NCI-H748 treated with DMSO at 0.1 percent for 48 hours (cell line): ENCODE results near the gene MYO1D.

ENCODE experiments used
- DNase-seq: peaks from one replicate; lab custom pipeline; 2025; lab: John Stamatoyannopoulos, UW

MYO1D gene

GRCh38 chr17:32815460-32815859 lies 61.5 kb downstream of the MYO1D start:
- DNase-seq: no peak

GRCh38 chr17:32814836-32815235 lies 62.1 kb downstream of the MYO1D start:
- no peak for DNase-seq

GRCh38 chr17:32813021-32813420 lies 63.9 kb downstream of the MYO1D start:
- no peak for DNase-seq

- no peak for DNase-seq
Observed at GRCh38 chr17:32810690-32811089, 66.2 kb downstream of the MYO1D start.

GRCh38 chr17:32807577-32807976 lies 69.3 kb downstream of the MYO1D start:
- DNase-seq: no peak

- DNase-seq: no peak
Observed at GRCh38 chr17:32806646-32807045, 70.3 kb downstream of the MYO1D start.

- no peak for DNase-seq
Observed at GRCh38 chr17:32805029-32805976, 71.6 kb downstream of the MYO1D start.

GRCh38 chr17:32803544-32803943 lies 73.4 kb downstream of the MYO1D start:
- no peak for DNase-seq

GRCh38 chr17:32802306-32802705 lies 74.6 kb downstream of the MYO1D start:
- DNase-seq: no peak

GRCh38 chr17:32801641-32802040 lies 75.3 kb downstream of the MYO1D start:
- DNase-seq: no peak

GRCh38 chr17:32801193-32801592 lies 75.7 kb downstream of the MYO1D start:
- DNase-seq: no peak

- DNase-seq: no peak
Observed at GRCh38 chr17:32798938-32799337, 78.0 kb downstream of the MYO1D start.

- no peak for DNase-seq
Observed at GRCh38 chr17:32795339-32795979, 81.5 kb downstream of the MYO1D start.

GRCh38 chr17:32794533-32795246 lies 82.2 kb downstream of the MYO1D start:
- DNase-seq: no peak

GRCh38 chr17:32793841-32794240 lies 83.1 kb downstream of the MYO1D start:
- DNase-seq: no peak

- DNase-seq: no peak
Observed at GRCh38 chr17:32792207-32792606, 84.7 kb downstream of the MYO1D start.

GRCh38 chr17:32786169-32786568 lies 90.8 kb downstream of the MYO1D start:
- no peak for DNase-seq

GRCh38 chr17:32784113-32784512 lies 92.8 kb downstream of the MYO1D start:
- DNase-seq: no peak

GRCh38 chr17:32783602-32784001 lies 93.3 kb downstream of the MYO1D start:
- DNase-seq: peak; percentile 57

GRCh38 chr17:32780721-32781120 lies 96.2 kb downstream of the MYO1D start:
- no peak for DNase-seq

- DNase-seq: no peak
Observed at GRCh38 chr17:32777922-32778321, 99.0 kb downstream of the MYO1D start.

- DNase-seq: no peak
Observed at GRCh38 chr17:32777436-32777835, 99.5 kb downstream of the MYO1D start.

- no peak for DNase-seq
Observed at GRCh38 chr17:32774695-32775084, 102.2 kb downstream of the MYO1D start.
